Stimulated activated CD4-positive, alpha-beta T cell treated with anti-CD3 and anti-CD28 coated beads, Interleukin-1b, Interleukin-23, amount 100 ng/mL, for 24 hours (primary cell): Measurements from ENCODE around the gene TIMM17A.

Experiments used
- DNase-seq, 4 experiments: peaks; one replicate each; pipeline ENCODE4 v3.0.0-alpha.2; 2020; ENCODE audit warnings: low read depth in 4 of 4, low spot score in 1 of 4

Gene TIMM17A

DNA sequence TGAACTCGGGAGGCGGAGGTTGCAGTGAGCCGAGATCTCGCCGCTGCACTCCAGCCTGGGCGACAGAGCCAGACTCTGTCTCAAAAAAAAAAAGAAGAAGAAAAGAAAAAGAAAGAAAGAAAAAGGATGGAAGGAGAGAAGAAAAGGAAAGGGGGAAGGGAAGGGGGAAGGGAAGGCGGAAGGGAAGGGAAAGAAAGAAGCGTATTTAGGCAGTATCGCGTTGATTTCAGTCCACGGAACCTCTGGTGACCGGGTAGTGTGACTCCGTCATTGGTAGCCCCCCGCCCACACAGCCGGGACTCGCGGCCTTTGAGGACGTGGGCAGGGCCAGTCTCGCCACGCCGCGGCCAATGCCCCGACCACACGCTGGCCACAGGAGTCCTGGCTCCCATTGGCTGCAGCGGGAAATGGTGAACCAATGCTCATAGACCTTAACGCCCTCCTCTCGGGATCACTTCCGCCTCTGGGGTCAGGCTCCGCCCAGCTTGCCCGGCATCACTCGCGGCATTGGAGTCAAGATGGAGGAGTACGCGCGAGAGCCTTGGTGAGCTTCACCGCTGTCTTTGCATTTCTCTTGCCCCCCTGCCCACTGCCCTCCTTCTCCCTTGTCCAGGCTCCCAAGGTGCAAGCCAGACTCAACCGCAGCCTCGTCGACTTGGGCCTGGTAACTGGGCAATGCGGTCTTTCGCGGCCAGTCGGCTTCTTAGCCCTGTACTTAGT, at the start of gene TIMM17A:
Gene TIMM17A, plus strand, starts transcription at position 495 of the 720 bp plus-strand sequence. Its CDS starts 24 bp downstream, at position 519.
- peak; percentile 74 to 92 (median 82) for DNase-seq

DNA sequence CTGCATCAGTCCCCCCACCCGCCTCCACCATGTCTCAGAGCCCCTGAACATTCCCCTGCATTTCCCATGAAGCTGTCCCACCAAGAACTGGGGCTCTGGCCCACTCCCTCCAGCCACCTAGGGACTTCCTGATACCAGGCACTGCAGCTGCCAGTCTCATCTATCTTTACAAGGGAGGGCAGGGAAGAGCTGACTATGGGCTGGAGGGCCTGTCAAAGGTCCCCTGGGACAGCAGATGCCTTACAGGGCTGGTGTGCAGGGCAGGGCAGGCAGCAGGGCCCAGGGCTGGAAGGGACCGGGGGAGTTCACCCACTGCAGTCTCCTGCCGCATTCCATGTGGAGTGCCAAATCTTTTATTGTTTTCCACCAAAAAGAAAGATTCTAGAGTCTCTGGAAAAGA, 49.0 kb upstream of the TIMM17A start:
- DNase-seq: no peak

DNA sequence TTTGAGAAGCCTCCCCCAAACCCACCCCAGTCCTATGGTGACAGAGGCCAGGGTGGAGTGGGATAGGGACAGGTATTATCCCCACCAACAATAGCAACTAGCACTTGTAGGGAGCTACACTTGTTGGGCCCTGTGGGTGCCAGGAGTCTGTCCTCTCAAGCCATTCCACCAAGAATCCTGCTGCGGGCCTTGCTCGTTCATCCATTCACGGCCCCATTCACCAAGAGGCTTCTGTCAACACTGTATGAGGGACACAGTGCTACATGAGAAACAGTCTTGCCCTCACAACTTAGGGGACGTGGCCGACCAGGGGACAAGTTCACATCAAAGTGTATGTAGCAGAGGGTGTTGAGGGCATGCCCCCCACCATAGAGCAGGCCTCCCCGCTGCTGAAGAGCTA, 47.7 kb upstream of the TIMM17A start:
- DNase-seq: no peak

DNA sequence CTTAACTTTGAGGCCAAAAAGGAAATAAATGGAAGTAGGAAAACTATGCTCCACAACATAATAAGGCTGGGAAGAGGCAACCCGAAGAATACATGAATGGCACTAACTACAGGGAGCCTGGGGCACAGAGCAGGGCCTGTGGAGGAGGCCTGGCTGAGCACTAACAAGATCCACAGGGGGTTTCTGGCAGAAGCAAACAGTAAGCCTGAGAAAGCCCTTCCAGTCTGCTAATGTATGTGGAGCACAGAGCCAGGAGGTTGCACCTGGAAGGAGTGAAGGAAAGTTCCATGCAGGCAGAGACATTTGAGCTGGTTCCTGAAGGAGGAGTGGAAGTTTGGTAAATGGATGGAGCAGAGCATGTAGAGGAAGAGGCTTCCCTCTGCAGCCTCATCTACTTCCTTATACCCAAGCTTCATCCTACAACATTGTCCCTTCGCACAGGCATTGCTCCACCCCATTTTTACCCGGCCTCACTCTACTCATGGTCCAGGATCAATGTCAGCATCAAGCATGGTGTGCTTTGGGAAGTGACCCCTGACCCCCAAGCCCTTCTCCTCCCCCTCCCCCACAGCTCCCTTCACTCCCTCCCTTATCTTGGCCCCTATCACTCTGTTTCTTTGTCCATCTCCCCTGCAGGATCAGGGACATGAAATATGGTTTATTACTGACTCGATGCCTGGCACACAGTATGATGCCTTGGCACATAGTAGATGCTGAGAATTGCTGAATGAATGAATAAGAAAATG, 43.3 kb upstream of the TIMM17A start:
- no peak for DNase-seq

DNA sequence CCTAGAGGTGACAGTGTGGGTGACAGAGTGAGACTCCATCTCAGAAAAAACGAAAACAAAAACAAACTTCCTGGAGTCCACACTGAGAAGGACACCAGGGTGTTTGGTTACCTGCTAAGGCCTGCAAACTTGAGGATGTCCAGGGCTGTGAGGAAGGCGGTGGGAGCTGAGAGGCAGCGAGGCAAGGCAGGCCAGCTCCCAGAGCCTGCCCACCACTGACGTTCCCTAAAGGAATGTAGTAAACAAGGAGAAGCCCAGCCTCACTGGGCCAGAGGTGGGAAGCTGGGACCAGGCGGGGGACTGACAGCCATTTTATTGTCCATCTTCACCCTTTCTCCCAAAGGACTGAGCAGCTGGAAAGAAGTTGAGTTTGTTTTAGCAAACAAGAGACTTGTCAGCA, 42.5 kb upstream of the TIMM17A start:
- DNase-seq: no peak

DNA sequence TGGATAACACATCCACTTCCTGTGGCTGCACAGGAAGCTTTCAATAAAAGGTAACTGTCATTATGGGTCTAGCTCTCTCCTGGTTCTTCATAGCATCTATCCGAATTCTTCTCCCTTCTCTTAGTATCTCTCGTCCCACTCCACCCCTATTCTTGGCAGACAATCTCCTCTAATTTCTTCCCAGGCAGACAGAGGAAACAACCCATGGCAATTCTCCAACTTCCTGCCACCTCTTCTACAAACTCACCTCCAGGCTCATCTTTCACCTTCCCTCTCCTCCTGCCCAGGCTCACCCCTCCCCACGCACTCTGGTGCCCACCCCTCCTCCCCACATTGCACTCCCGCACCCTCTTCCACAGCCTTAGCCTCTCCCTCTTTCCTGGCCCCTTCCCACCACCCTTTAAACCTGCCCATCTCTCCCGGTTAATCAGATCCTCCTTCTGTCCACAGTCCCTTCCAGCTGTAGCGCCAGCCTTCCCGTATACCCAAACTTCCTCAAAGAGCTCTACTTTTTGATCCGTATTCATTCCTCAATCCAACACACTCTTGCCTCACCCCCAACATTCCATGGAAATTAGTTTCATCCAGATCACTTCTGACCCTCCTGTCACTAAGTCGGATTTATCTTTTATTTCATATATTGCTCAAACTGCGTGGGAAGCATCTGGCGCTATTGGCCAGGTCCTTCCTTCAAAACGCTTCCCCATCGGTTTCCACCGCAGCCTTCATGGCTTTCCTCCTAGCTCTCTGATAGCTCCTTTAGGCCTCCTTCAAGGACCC, 40.7 kb upstream of the TIMM17A start:
- DNase-seq: no peak

DNA sequence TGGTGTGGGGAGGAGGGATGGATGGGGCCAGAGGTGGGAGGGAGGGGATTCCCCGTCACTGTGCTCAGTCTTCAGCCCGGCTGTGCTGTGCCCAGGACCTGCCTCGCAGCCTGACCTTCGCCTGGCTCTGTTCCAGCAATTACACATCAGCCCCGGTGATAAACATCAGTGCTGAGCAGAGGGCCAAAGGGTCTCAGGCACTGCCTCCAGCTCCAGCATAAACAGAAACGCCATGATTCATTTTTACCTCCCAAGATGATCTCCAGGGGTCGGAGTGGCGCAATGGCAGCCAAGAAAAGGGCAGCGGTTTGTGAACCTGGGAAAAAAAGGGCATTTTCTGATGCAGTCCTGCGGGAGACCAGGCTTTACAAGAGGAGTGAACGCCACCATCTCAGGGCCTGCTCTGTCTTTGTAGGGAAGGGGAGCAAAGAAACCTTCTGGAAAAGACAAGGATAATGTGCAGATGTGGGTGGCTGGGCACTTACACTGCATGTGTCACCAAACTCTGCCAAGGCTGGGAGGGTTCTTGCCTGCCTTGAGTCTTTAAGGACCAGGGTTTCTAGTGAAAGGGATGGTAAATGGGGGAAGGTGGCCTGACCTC, 38.6 kb upstream of the TIMM17A start:
- no peak for DNase-seq

DNA sequence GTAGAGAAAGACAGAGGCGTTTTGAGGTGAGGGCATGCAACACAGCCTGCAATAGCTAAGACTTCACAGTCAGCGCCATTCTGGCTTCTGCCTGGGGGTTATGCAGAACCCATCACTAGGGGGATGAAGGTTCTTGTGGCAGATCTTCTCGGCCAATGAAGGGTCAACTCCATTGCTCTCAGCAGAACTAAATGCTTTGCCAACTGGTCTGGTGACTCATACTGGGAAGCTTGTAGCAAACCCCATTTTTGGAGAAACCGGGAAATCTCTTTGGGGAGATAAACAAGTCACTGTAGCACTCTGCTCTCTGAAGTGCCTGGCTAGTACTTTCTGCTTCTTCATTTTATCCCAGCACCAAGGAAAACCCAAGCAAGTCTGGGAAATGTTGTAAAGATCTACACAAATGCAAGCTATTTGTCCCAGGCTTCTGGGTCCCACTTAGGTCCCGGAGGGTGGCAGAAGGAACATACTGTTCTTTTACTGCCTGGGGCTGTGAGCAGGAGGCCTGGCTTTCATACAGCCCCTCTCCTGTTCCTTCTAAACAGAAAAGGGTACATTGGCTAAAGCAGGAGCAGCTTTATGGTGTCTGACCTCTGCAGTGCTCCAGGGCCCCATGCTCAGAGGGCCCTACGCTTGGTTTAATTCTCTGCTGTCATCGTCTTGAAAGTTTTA, 37.8 kb upstream of the TIMM17A start:
- no peak for DNase-seq

DNA sequence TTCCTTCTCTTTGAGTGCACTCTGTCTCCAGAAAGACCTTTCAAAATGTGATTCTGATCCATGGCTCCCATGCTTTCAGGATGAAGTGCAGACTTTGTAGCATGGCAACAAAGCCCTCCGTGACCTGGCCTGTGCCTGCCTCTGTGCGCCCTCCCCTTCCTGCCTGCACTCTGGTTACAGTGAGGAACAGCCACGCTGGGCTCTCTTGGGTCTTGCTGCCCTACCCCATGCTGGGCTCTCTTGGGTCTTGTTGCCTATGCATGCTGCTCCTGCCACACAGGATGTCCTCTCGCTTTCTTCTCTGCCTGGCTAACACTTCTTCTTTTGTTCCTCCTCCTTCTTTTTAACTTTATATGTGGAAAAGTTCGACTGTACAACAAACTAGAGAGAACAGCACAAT, 37.0 kb upstream of the TIMM17A start:
- no peak for DNase-seq

DNA sequence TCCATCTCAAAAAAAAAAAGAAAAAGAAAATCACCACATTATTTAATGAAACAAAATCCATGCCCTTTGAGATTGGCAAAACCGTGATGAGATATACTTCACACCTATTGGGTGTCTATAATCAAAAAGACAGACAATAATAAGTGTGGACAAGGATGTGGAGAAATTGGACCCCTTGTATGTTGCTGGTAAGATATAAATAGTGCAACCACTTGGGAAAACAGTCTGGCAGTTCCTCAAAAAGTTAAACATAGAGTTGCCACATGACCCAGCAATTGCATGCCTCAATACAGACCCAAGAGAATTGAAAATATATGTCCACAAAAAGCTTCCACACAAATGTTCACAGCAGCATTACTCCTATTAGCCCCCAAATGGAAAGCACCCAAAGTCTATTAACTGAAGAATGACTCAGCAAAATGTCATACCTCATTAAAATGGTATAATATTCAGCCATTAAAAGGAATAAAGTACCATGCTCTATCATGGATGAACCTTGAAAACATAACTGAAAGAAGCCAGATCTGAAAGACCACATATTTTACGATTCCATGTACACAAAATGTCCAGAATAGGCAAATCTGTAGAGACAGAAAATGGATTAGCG, 33.2 kb upstream of the TIMM17A start:
- no peak for DNase-seq

DNA sequence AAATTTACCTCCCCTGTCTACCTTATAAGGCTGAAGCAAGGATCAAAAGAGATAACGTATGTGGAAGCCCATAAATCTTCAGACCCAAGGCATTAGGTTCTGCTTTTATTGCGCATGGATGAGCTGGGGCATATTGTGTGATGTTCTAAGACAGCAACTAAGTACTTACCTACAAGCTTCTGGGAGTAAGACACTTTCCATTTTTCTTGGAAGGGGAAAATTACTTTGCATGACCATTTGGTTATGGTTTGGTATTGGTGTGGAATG, 30.1 kb upstream of the TIMM17A start:
- no peak for DNase-seq

DNA sequence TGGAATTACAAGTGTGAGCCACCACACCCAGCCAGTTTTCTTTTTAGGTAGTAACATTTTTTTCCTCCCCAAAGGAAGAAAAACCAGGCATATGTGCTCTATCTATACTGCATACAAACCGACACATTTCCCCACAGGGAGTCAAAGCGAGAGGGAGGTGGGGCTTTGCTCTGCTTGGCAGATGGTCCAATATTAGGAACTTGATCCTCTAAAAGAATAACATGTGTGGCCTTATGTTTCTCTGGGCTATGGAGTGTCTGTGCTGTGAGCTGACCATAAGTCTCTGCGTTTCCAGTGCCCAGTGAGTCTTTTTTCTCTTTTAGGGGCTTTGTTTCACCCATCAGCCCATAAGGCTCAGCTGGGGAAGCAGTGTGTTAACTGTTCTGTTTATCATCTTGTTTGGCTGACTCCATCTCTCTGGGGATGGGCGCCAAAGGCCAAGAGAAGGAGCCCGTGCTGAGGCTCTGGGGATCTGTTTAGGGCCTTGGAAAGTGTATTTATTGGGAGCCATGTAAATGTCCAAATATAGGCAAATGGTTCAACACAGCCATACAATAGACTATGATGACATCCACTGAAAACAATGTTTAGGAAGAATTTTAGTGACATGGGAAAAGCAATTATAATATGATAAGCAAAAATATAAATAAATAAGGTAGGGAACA, 29.2 kb upstream of the TIMM17A start:
- DNase-seq: no peak

DNA sequence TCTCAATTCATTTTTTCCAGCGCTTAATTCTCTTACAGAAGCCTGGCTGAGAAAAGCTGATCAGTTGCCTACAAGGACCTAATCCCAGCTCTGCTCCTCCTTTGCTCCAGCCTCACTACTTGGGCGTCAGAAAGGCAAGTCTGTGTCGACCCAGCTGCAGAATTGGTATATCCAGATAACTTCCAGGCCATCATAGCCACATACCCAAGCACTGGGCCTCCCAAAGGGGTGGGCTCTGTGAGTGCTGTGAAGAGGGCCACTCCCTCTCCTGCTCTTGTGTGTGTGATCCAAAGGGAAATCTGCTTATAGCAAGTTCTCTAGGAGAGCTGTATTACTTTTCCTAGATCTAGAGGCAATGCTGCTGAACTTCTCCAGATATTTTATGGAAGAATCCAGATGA, 27.0 kb upstream of the TIMM17A start:
- DNase-seq: no peak

DNA sequence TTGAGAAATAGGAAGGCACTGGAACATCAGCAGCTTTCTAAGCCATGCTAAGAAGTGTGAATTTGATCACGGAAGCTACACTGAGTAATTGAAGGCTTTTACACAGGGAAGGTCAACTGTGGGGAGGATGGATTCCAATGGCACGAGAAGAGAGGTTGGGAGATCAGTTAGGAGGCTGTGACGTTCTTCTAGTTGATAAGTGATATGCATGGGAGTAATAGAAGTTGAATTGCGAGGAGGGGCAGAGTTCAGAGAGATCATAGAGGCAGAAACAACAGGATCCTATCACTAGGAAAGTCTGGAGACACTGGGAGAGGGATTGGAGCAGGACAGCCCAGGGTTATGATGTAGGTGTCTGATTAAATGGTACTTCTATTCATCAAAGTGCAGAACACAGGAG, 25.2 kb upstream of the TIMM17A start:
- DNase-seq: no peak

DNA sequence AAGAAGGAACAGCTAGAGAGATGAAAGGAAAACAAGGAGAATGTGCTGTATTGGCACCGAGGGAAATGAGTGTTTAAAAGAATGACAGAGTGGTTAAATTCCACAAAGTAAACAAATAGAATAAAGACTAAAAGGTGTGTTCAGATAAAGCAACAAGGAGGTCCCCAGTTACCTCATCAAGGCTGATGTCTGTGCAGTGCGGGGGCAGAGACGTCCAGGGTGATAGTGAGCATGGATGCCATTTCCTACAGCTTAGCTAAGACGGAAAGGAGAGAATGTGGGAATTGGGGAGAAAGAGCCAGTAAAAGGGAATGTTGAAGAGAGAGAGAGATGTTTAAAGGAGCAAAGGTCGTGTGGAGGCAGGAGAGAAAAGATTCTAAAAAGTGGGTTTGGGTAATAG, 24.5 kb upstream of the TIMM17A start:
- DNase-seq: no peak

DNA sequence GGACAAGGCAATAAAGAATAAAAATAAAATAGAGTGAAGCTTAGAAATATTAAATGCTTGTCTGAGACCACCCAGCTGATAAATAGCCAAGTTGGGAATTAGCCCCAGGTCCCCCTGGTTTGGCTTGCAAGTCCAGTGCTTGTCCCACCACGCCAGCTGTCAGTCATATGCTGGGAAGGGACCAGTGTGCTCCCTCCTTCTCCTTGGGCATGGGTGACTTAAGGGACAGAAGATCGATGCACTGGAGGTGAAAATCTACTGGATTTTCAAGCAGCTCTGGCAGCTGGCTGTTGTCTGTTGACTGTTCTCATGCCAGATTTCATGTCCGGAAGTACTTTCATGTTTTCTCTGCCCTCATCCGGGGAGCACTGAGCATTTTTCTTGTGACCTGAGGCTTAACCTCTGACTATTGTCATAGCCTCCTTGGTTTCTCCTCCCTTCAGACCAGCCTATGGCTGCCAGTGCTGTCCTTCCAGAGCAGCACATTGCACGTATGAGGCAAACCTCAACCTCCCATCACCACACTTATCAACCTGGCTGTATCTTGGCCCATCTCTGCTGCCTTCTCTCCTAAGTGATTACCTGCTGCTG, 21.4 kb upstream of the TIMM17A start:
- no peak for DNase-seq

DNA sequence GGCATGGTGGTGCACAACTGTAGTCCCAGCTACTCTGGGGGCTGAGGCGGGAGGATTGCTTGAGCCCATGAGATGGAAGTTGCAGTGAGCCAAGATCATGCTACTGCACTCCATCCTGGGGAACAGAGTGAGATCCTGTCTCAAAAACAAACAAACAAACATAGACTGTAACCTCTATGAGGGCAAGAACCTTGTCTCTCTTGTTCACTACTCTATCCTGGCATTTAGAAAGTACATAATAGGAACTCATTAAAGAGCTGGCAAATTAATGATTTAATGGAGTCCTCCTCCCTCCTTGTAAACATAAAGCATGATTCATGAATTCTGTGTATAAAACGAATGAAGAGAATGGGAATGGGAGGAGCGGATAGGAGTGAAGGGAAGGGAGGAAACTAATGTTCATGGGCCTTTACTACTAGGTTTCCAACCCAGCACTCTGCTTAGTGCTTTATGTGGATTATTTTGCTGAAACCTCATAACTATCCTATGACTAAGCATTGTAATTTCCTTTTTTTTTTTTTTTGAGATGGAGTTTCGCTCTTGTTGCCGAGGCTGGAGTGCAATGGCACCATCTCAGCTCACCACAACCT, 17.6 kb upstream of the TIMM17A start:
- no peak for DNase-seq

DNA sequence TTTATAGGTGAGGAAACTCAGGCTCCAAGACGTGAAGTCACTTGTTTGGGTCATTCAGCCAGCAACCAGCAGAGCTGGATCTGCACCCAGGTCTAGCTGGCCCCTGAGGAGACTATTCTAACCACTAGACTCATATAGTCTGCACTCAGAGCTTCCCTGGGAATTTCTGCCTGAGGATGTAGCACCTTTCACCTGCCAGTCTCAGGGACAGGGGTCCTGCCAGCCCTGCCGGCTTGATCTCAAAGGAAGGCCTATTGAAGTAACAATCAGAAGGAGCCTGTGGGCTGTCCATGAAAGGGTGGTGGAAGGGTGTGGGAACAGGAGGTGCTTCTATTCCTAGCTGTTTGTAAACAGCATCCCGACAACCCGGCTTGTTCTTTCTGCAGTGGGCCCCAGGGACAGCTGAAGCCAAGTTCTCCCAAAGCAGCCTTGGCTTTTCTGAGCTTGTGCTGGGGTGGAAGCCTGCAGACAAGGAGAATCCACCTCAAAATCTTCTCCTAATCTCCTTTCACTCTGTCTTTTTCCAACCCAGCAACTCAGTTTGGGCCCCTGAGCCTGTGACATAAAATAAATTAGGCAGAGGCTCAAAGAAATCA, 16.8 kb upstream of the TIMM17A start:
- no peak for DNase-seq

DNA sequence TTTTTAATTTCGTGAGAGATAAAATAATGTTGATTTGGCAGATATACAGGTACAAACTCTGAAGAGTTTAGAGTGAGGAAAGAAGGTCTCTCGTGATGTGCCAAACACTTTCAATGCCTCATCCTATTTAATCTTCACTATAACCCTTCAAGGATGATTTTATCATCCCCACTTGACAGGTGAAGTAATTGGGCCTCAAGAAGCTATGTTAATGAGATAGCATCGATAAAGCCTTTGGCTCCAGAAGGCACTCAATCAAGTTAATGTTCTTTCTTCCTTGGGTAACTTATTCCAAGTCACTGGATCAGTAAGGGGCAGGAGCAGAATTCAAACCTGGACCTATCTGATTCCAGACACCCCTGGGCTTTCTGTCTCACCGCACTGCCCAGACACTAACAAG, 16.2 kb upstream of the TIMM17A start:
- DNase-seq: no peak
